ENCODE data around the gene ERCC2. TPM values are rescaled to one million over a fixed set of nuclear protein-coding genes. Genes with fewer than 3 reads are reported as not detected.

Gene ERCC2
- total and polyA plus RNA-seq, 9 donors: 6.3 to 18.6 (median 16.8) TPM

GRCh38 chr19:45322311-45322710 is 48.1 kb downstream of the ERCC2 start:
- H3K36me3 ChIP-seq: no peaks in the 10 kb centered on the region
- intact Hi-C loops (cut with DNase I): loop anchor here in 1 of 4 donors (5.0 kb wide), 1 partner anchor 50 kb away; no protein-coding TSS in a partner anchor
- no peak overlapping the region for H3K27ac ChIP-seq
- no peak overlapping the region for H3K4me3 ChIP-seq
- no peaks in the 10 kb centered on the region for H3K27me3 ChIP-seq
- no peaks in the 10 kb centered on the region for H3K9me3 ChIP-seq
- DNase-seq: no peak
- 45 to 71% (median 58%) methylated on average over 8 to 11 of the region's 11 CpGs for WGBS, 3 donors
- TF ChIP-seq EP300 (IDR thresholded peaks at IDR 0.05) (no peak), POLR2A (IDR thresholded peaks at IDR 0.05) (no peak), CTCF (IDR thresholded peaks at IDR 0.05) (no peak)
- H3K4me1 ChIP-seq (ENCODE audit: insufficient read depth): peaks cover 1% of the 10 kb centered on the region

- 14 to 41% (median 14%) methylated on average over 7 of the region's 7 CpGs for WGBS, 3 donors
- intact Hi-C loops (cut with DNase I): loop anchor here in 1 of 4 donors (5.0 kb wide), 1 partner anchor 50 kb away; no protein-coding TSS in a partner anchor
- Histone ChIP-seq H3K4me3 (no peak overlapping the region), H3K27me3 (no peaks in the 10 kb centered on the region), H3K27ac (no peak overlapping the region), H3K9me3 (no peaks in the 10 kb centered on the region), H3K36me3 (no peaks in the 10 kb centered on the region), H3K4me1 (ENCODE audit: insufficient read depth) (peaks cover 1% of the 10 kb centered on the region)
- DNase-seq: no peak
- no peak for TF ChIP-seq EP300 (IDR thresholded peaks at IDR 0.05)
- no peak for TF ChIP-seq POLR2A (IDR thresholded peaks at IDR 0.05)
- no peak for TF ChIP-seq CTCF (IDR thresholded peaks at IDR 0.05)
Observed at GRCh38 chr19:45321848-45322247, 48.5 kb downstream of the ERCC2 start.

- 78 to 87% (median 80%) methylated on average over 12 of the region's 12 CpGs for WGBS, 3 donors
- no peak for DNase-seq
- no peaks in the 10 kb centered on the region for H3K9me3 ChIP-seq
- peaks cover 1% of the 10 kb centered on the region for H3K4me1 ChIP-seq (ENCODE audit: insufficient read depth)
- H3K27me3 ChIP-seq: no peaks in the 10 kb centered on the region
- H3K36me3 ChIP-seq: no peaks in the 10 kb centered on the region
- no peak overlapping the region for H3K27ac ChIP-seq
- intact Hi-C loops (cut with DNase I): loop anchor here in 1 of 4 donors (5.0 kb wide), 1 partner anchor 49 kb away; no protein-coding TSS in a partner anchor
- no peak overlapping the region for H3K4me3 ChIP-seq
- TF ChIP-seq POLR2A (IDR thresholded peaks at IDR 0.05) (no peak), CTCF (IDR thresholded peaks at IDR 0.05) (no peak)
Observed at GRCh38 chr19:45320997-45321775, 49.2 kb downstream of the ERCC2 start.

GRCh38 chr19:45315304-45315703 is 55.1 kb downstream of the ERCC2 start:
- DNase-seq: no peak
- H3K27me3 ChIP-seq: no peaks in the 10 kb centered on the region
- intact Hi-C loops (cut with DNase I): no loop called here
- no peak for TF ChIP-seq EP300 (IDR thresholded peaks at IDR 0.05)
- TF ChIP-seq CTCF (IDR thresholded peaks at IDR 0.05): no peak
- no peak for TF ChIP-seq POLR2A (IDR thresholded peaks at IDR 0.05)
- H3K4me1 ChIP-seq (ENCODE audit: insufficient read depth): no peaks in the 10 kb centered on the region
- no peaks in the 10 kb centered on the region for H3K9me3 ChIP-seq
- H3K27ac ChIP-seq: no peak overlapping the region
- 46 to 53% (median 52%) methylated on average over 21 of the region's 21 CpGs for WGBS, 3 donors
- no peaks in the 10 kb centered on the region for H3K36me3 ChIP-seq
- no peak overlapping the region for H3K4me3 ChIP-seq

Data from ovary (tissue), 9 donors.